Transverse colon (tissue), 4 donors: ENCODE measurements around the gene TULP3. TPM values are rescaled to one million over a fixed set of nuclear protein-coding genes. Genes with fewer than 3 reads are reported as not detected.

ENCODE experiments used
- DNase-seq: peaks from one replicate; pipeline ENCODE4 v3.0.0-alpha.2; 2019
- H3K27ac ChIP-seq, 4 donors: fragments of 200-600 bp; sonication (generic); 2 replicates each; pipeline ENCODE4 v1.5.1; 2016 to 2018; ENCODE audit warnings: inconsistent platforms in 4 of 4
- H3K27me3 ChIP-seq: fragments of 200-600 bp; sonication (generic); 2 replicates; pipeline ENCODE4 v1.5.1; 2017; ENCODE audit warnings: inconsistent platforms
- H3K36me3 ChIP-seq, 4 donors: fragments of 200-600 bp; sonication (generic); 2 replicates each; pipeline ENCODE4 v1.5.1; 2017 to 2019; ENCODE audit warnings: inconsistent platforms in 4 of 4
- H3K4me1 ChIP-seq, 4 donors: fragments of 200-600 bp; sonication (generic); 2 replicates each; pipeline ENCODE4 v1.5.1; 2017 to 2020; ENCODE audit warnings: inconsistent platforms in 4 of 4
- H3K4me3 ChIP-seq, 4 donors: fragments of 200-600 bp; sonication (generic); 1 replicate in 1 of 4; 2 replicates in 3 of 4; pipeline versions ENCODE4 v1.5.1 to v1.6.1; 2017 to 2019; ENCODE audit warnings: inconsistent platforms in 4 of 4
- H3K9me3 ChIP-seq, 2 donors: fragments of 200-600 bp; sonication (generic); 2 replicates each; pipeline ENCODE4 v1.5.1; 2017 to 2019; ENCODE audit warnings: inconsistent platforms in 2 of 2
- EP300 ChIP-seq: sonication (generic); formaldehyde crosslinking; IDR thresholded peaks from one replicate; pipeline ENCODE4 v1.6.1; 2017; ENCODE audit warnings: antibody characterized with exemption, low read depth
- POLR2A ChIP-seq: fragments of 450-650 bp; IDR thresholded peaks from one replicate; pipeline ENCODE4 v1.6.1; 2016; ENCODE audit warnings: antibody characterized with exemption, mild to moderate bottlenecking, moderate library complexity
- POLR2AphosphoS5 ChIP-seq, 3 donors: sonication (generic); formaldehyde crosslinking; IDR thresholded peaks; one replicate each; pipeline ENCODE4 v1.6.1; 2016; ENCODE audit warnings: antibody characterized with exemption in 3 of 3
- WGBS, 2 donors: methylation state at CpG; one replicate each; pipeline ENCODE4 v1.1.5; 2018; ENCODE audit warnings: low coverage in 1 of 2; 5-methylcytosine and 5-hydroxymethylcytosine counted together
- in situ Hi-C, 4 donors: fragments of 200-750 bp; cut with MboI; loops; one replicate each; pipeline versions ENCODE4 v1.15.0 to v1.15.1; 2017; ENCODE audit warnings: low sequenced_read_pairs in 3 of 4, low pct_ligation_motif_present in 1 of 4, low pct_unique_long_range_greater_than_20kb in 1 of 4
- intact Hi-C: fragments of 100-400 bp; cut with DNase I; formaldehyde crosslinking; loops from one replicate; pipeline ENCODE4 v1.15.1; 2023; ENCODE audit warnings: low total_unique reads
- total RNA-seq, 4 donors: library from RNA; depleted of rRNA; stranded (reverse); fragments of >200 nt; gene quantifications; one replicate each; pipeline ENCODE4 v1.1.0, GENCODE V29; 2016
- TF ChIP-seq, protein P1 (sequence below), 5 experiments: fragments of 200-600 bp in 3 of 5; fragments of 450-650 bp in 2 of 5; sonication (generic) in 3 of 5; IDR thresholded peaks; 1 replicate in 2 of 5; 2 replicates in 3 of 5; pipeline ENCODE4 v1.5.1; 2016 to 2017; ENCODE audit warnings: antibody characterized with exemption in 5 of 5, inconsistent platforms in 3 of 5, mild to moderate bottlenecking in 2 of 5, moderate library complexity in 1 of 5

TULP3 gene
- total RNA-seq, 4 donors from 2014 or later = 7.4 to 21.3 (median 16.9) TPM

DNA sequence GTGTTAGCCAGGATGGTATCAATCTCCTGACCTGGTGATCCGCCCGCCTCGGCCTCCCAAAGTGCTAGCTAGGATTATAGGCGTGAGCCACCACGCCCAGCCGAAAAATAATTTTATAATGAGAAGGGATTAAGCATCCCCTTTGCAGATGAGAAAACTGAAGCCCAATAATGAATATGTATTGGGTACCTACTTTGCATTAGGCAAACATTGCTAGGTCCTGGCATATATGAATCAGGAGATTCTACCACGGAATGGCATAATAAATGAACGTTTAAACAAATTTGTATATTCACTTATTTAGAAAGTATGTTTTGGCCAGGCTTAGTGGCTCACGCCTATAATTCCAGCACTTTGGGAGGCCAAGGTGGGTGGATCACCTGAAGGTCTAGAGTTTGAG, 32.4 kb downstream of the TULP3 start:
- 93 to 95% methylated on average over 3 to 9 of the region's 9 CpGs for WGBS, 2 donors
- no peak for DNase-seq
- intact Hi-C loops (no loop called here), in situ Hi-C loops (no loop called here)
- Histone ChIP-seq H3K27ac (no peak overlapping the region), H3K4me1 (no peaks in the 10 kb centered on the region), H3K27me3 (no peaks in the 10 kb centered on the region), H3K9me3 (no peaks in the 10 kb centered on the region), H3K36me3 (peaks cover 0 to 13% (median 2%) of the 10 kb centered on the region in 4 donors), H3K4me3 (no peak overlapping the region)
- TF ChIP-seq POLR2AphosphoS5 (IDR thresholded peaks at IDR 0.05) = no peak
- no peak for TF ChIP-seq POLR2A
- TF ChIP-seq, protein P1, sequence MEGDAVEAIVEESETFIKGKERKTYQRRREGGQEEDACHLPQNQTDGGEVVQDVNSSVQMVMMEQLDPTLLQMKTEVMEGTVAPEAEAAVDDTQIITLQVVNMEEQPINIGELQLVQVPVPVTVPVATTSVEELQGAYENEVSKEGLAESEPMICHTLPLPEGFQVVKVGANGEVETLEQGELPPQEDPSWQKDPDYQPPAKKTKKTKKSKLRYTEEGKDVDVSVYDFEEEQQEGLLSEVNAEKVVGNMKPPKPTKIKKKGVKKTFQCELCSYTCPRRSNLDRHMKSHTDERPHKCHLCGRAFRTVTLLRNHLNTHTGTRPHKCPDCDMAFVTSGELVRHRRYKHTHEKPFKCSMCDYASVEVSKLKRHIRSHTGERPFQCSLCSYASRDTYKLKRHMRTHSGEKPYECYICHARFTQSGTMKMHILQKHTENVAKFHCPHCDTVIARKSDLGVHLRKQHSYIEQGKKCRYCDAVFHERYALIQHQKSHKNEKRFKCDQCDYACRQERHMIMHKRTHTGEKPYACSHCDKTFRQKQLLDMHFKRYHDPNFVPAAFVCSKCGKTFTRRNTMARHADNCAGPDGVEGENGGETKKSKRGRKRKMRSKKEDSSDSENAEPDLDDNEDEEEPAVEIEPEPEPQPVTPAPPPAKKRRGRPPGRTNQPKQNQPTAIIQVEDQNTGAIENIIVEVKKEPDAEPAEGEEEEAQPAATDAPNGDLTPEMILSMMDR (IDR thresholded peaks at IDR 0.05) = no peak
- no peak for TF ChIP-seq EP300

DNA sequence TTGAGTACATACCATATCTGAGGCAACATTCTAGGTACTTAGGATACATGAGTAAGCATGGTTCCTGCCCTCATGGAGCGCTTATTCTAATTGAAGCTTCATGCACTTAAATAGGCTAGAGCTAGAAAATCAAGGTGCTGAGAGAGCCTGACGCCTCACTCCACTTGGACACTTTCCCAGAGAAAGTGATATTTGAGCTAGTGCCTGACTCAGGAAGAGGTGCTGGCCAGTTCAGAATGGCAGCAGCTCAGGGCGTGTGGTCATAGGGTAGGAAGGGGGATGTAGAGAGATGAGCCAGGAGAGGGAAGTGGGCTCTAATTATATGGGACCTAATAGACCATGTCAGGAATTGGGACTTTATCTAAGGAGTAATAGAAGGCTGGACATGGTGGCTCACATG, 33.3 kb downstream of the TULP3 start:
- Histone ChIP-seq H3K4me1 (no peaks in the 10 kb centered on the region), H3K27me3 (no peaks in the 10 kb centered on the region), H3K27ac (no peak overlapping the region), H3K4me3 (no peak overlapping the region), H3K36me3 (peaks cover 0 to 13% (median 2%) of the 10 kb centered on the region in 4 donors), H3K9me3 (no peaks in the 10 kb centered on the region)
- in situ Hi-C loops (no loop called here), intact Hi-C loops (no loop called here)
- no peak for DNase-seq
- no peak for TF ChIP-seq POLR2AphosphoS5 (IDR thresholded peaks at IDR 0.05)
- no peak for TF ChIP-seq POLR2A
- TF ChIP-seq, protein P1 (IDR thresholded peaks at IDR 0.05) = no peak
- no peak for TF ChIP-seq EP300
- WGBS, 2 donors = 80 to 96% methylated on average over 1 to 3 of the region's 3 CpGs

DNA sequence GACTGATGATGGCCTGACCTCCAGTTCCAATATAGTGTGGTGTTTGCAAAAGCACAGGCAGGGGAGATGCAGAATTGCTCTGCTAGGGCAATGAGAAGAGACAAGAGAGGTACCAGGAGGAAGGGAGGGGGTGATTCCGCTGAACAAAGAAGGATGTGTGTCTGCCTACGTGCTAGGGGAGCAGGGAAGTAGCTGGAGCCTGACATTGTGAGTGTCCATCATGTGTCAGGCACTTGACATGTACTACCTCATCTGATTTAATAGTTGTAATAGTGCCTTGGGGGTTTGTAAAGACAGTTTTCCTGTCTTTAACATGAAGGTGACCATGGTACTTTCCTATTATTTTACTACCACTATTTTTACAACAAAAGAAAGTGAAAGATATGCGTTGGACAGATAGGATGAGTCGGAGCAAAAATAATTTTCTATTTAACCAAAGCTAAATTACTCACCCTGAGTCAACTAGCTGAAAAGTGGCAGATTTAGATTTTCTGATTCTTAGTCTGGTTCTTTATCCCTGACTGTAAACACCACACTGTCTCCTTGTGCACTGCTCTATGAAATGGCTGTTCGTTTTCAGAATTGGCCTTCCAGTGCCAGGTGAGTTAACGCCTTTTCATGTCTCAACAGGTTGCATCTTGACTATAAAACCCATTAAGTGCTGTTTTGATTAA, 34.8 kb downstream of the TULP3 start:
- no peak for DNase-seq
- WGBS, 2 donors = 72 to 82% methylated on average over 5 to 6 of the region's 6 CpGs
- Histone ChIP-seq H3K4me1 (no peaks in the 10 kb centered on the region), H3K9me3 (no peaks in the 10 kb centered on the region), H3K27me3 (no peaks in the 10 kb centered on the region), H3K27ac (no peak overlapping the region), H3K4me3 (no peak overlapping the region), H3K36me3 (peaks cover 0 to 16% (median 4%) of the 10 kb centered on the region in 4 donors)
- no peak for TF ChIP-seq EP300
- no peak for TF ChIP-seq POLR2AphosphoS5 (IDR thresholded peaks at IDR 0.05)
- TF ChIP-seq, protein P1 (IDR thresholded peaks at IDR 0.05) = no peak
- in situ Hi-C loops = no loop called here
- intact Hi-C loops = no loop called here

DNA sequence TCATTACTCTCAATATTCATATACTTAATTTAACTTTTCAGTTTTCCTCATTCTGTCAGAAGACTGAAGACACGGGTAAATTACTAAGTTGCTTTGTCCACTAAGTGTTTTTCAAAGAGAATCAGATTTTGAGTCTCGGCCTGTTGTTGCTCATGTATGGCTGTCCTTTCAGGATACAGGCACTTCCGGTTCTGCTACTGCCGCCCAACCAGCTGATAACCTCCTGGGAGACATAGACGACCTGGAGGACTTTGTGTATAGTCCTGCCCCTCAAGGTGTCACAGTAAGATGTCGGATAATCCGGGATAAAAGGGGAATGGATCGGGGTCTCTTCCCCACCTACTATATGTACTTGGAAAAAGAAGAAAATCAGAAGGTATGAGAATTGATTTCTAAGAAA, 40.2 kb downstream of the TULP3 start:
- no peak for TF ChIP-seq POLR2AphosphoS5 (IDR thresholded peaks at IDR 0.05)
- TF ChIP-seq EP300 = no peak
- TF ChIP-seq, protein P1 (IDR thresholded peaks at IDR 0.05) = no peak
- TF ChIP-seq POLR2A = no peak
- Histone ChIP-seq H3K4me1 (no peaks in the 10 kb centered on the region), H3K4me3 (no peak overlapping the region), H3K36me3 (peaks cover 0 to 40% (median 13%) of the 10 kb centered on the region in 4 donors), H3K9me3 (no peaks in the 10 kb centered on the region), H3K27me3 (no peaks in the 10 kb centered on the region), H3K27ac (no peak overlapping the region)
- DNase-seq = no peak
- in situ Hi-C loops = no loop called here
- WGBS, 2 donors = 92 to 93% methylated on average over 8 of the region's 8 CpGs
- intact Hi-C loops = no loop called here
